Measurements from ENCODE around the gene TPPP.

DNA sequence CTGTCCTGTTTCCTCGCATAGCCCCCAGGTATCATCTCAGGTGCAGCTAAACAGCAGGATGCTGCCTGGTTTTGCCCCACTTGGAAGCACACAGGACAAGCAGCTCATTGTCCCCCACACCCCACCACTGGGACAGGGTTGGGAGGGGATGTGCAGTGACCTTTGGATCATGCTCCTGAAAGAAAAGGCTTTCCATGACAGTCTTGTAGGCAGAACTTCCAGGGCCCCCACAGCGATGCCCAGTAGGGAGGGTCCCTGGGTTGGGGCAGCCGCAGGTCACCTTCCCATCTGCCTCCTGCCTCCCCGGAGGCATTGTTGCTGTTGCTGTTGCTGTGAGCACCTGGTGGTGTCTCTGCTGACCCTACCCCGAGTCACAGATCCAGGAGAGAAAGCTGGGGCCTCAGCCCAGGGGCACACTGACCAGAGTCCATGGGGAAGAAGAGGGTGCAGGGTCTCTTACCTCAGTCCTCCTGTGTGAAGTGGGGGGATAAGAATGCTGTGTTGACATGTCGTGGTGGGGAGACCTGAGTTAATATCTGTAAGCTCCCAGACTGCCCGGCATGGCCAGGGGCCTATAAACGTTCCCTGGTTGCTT lies 72.5 kb downstream of the TPPP start:
- TF ChIP-seq EZH2phosphoT487 (IDR thresholded peaks at IDR 0.05; ENCODE audit: insufficient read depth, low read depth) (no peak), EZH2 (IDR thresholded peaks at IDR 0.05; ENCODE audit: insufficient read depth, poor library complexity, severe bottlenecking) (no peak)

All from GM23248 (cell line).